Globus pallidus (tissue), 1 donor: Measurements from ENCODE around the gene BCAT1.
"Not testable (repeated sequence)": the region's sequence is repeated elsewhere in the genome, so short reads cannot be mapped to it uniquely, and the experiment has no call there.

Experiments used
- DNase-seq: peaks from one replicate; pipeline ENCODE4 v3.0.0-alpha.2; 2015; ENCODE audit warnings: low spot score

BCAT1 gene

DNA sequence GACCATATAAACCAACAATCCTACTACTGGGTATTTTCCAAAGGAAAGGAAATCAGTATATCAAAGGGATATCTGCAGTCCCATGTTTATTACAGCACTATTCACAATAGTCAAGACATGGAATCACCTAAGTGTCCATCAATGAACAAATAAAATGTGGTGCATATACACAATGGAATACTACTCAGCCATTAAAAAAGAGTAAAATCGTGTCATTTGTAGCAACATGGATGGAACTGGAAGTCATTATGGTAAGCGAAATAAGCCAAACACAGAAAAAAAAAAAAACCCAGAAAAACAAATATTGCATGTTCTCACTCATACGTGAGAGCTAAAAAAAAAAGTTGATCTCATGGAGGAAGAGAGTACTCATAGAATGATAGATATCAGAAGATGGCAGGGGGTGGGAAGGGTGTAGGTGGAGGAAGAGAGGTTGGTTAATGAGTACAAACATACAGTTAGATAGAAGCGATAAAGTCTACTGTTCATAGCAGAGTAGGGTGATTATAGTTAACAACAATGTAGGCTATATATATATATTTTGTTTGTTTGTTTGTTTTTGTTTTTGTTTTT is 49.3 kb downstream of the BCAT1 start:
- no peak for DNase-seq

DNA sequence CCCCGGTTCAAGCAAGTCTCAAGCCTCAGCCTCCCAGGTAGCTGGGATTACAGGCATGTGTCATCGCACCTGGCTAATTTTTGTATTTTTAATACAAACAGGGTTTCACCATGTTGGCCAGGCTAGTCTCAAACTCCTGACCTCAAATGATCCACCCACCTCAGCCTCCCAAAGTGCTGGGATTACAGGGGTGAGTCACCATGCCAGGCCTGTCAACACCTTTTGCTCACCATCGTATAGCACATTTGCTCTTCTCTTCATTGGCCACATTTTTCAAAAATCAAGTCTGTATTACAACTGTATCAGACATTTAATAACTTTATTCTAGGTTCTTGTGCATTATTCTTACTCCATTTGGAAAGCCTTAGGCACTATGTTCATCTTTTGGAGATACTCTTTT is 50.3 kb downstream of the BCAT1 start:
- no peak for DNase-seq

DNA sequence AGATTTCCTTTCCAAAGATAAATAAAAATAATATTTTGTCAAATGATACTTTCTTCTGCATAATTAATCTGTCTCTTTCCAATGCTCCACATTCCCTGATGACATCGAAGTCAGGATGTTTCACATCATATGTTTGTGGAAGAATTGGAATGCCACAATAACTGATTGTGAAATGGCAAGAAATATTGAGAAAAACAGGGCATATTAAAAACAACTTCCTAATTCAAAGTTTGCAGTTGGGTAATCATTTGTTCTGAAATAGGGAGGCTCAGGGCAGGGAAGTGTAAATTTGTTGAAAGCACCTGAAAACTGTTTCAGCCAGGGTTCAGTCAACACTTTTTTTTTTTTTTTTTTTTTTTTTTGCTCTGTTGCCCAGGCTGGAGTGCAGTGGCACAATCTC is 50.7 kb downstream of the BCAT1 start:
- DNase-seq: no peak

DNA sequence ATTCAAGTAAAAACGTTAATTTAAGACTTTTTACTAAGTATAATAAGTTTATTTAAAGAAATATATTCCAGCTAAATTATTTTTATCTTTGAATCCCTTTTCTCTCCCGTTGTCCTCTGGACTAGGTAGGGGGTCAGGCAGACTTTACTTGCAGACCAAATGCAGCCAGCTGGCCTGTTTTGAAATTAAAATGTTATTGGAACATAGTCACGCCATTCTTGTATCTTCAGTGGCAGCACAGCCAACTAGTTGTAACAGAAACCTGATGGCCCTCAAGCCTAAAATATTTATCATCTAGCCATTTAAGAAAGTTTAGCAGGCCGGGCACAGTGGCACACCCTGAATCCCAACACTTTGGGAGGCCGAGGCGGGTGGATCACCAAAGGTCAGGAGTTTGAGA is 52.7 kb downstream of the BCAT1 start:
- no peak for DNase-seq

DNA sequence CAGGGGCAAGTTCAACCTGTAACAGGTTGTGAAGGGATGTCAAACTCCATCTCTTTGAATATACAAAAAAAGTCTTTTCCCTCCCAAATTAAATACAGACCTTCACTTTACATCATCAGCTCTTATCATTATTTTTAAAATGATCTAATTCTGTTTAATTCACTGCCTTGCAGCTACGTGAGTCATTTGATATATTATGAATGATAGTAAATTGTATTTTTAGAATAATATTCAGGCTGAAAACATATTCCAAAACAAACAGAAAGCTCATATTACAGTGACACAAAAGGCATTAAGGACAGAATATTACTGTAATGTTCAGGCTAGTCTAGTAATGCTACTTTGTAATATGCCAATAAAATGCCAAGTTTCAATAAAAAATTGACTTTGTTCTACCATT is 53.3 kb downstream of the BCAT1 start:
- DNase-seq: no peak

DNA sequence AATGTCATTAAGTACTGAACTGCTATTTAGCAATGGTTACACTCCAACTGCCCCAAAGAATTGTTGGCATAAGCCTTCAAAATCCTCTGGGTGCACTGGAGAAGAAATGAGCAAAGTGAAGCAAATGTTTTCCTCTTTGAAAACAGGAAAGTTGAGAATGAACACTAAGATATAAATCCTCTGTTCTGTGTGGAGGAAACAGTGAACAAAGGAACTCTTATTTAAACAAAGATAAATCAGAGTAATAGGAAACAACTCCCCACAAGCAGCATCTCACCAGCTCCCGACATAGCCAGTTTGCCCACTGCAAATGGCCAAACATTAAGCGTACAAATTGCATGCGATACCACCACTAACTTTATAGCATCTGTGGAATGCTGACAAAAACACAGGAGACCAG is 54.0 kb downstream of the BCAT1 start:
- DNase-seq: peak; percentile 19

DNA sequence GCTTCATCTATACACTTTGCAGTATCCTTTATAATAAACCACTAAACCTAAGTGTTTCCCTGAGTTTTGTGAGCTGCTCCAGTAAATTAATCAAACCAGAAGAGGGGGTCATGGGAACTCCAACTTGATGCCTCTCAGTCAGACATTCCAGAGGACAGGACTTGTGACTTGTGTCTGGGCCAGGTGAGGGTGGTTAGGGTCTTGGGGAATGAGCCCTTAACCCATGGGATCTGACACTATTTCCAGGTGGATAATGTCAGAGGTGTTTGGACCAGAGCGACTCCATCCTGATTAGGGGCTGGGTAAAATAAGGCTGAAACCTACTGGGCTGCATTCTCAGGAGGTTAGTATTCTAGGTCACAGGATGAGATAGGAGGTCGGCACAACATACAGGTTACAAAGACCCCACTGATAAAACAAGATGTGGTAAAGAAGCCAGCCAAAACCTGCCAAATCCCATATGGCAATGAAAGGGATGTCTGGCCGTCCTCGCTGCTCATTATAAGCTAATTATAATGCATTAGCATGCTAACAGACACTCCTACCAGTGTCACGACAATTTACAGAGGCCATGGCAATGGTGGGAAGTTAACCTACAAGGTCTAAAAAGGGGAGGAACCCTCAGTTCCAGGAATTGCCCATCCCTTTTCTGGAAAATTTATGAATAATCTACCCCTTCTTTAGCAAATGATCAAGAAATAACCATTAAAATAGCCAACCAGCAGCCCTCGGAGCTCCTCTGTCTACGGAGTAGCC is 58.7 kb downstream of the BCAT1 start:
- no peak for DNase-seq

DNA sequence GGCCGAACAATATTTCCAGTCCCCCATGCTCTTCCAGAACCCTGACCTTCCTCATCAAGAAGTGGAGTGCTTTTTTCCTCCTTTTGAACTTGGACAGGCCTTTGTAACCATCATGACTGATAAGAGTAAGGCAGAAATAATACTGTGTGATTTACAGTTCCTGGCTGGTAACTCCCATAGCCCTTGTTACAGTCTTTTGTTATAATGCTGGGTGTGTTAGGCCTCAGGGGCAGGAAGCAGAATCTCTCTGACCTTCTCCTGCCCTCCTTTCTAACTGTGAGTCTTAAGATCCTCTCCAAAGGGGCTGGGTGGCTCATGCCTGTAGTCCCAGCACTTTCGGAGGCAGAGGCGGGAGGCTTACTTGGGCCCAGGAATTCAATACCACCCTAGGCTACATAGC is 59.5 kb downstream of the BCAT1 start:
- DNase-seq: no peak

DNA sequence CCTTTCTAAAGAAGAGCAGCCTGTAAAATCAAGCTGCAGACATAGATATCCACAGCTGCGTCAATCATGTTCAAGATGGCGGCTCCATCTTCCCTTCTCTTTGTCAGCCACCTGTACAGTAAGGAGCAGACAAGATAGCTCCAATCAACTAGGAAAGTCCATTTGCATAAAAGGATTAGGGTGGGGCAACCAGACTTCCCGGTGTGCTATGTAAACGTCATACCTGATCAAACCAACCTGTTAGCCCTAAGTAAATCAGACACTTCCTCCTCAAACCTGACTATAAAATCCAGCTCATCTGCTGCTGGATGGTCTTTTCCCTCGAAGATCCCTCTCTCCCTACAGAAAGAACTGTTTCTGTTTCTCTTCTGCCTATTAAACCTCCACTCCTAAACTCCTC is 60.1 kb downstream of the BCAT1 start:
- no peak for DNase-seq

DNA sequence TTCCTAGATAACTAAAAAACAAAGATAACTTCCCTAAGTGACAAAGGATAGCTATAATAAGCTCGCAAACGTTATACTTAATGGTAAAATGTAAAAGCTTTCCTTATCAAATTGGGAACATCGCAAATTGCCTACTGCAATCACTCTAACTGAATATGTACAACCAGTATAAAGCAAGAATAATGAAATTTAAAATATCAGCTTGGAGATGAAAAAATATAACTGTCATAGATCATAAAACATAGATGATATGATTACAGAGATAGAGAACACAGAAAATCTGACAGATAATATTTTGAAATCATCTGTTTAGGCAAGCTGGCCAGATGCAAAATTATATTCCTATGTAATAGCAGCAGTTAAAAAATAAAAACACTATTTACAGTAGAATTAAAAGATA is 64.0 kb downstream of the BCAT1 start:
- DNase-seq: no peak

DNA sequence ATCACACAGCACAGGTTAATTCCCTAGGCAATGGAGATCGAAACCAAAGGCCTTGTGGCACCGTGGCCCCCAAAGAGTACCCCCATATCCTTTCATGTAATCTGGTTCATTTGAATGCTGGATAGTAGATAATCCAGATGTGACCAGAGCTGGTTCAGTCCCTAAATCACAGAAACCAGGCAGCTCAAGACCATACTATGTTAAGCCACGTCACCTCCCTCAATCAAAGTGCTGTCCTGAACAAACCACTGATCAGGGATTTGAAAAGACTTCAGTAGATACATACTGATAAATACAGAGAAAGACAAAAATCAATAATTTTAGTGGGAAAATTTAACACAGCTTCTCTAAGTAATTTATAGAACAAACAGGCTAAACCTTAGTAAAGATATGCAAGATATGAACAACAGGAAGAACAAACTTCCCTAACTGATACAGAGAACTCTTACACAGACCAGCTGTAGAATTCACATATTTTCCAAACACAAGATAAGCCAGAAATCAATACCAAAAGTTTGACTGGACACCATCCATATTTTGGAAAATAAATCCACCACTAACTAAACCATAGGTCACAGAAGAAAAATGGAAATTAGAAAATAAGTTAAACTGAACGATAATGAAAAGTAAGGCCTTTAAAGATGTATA is 67.1 kb downstream of the BCAT1 start:
- no peak for DNase-seq

DNA sequence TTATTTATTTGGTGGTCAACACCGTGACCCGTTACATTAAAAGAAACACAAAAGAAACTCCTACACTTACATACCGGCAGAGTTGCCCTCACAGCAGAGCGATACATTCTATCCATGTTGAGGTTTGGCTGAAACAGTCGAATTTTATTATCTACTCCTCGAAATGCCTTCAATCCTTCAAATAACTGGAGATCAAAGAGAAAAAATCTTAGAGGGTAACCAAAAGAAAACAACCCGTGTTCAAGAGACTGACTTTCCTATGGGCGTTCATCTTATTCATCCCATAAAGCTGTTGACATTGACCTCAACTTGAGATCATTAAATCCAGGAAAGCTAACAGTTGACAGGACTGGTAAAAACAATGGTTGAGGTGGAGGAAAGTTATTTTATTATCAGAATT is 67.7 kb downstream of the BCAT1 start:
- no peak for DNase-seq

DNA sequence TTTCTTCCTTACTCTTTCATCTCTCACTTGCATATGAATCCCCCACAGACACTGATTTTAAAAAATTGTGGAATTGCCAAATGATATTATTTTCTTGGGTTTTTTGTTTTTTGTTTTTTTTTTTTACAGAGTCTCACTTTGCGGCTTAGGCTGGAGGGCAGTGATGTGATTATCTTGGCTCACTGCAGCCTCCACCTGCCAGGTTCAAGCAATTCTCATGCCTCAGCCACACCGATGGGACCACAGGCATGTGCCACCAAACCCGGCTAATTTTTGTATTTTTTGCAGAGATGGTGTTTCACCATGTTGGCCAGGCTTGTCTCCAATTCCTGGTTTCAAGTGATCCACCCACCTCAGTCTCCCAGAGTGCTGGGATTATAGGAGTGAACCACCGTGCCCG is 68.2 kb downstream of the BCAT1 start:
- DNase-seq: no peak

DNA sequence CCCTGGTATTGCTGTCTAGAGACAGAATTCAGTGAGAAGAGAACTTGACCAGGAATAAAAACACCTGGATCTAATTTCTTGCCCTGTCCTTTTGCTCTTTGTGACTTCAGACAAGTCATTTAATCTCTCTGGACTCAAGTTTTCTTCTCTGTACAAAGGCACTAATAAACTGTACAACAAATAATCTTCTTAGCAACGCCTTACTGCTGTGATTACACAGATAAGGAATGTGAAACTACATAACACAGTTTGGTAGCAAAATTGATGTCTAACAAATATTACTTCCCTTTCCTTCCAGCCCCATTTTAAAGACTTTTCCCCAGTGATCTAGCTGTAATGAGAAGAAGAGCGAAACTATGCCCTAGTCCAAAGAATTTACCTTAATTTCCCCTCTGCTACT is 69.3 kb downstream of the BCAT1 start:
- no peak for DNase-seq

DNA sequence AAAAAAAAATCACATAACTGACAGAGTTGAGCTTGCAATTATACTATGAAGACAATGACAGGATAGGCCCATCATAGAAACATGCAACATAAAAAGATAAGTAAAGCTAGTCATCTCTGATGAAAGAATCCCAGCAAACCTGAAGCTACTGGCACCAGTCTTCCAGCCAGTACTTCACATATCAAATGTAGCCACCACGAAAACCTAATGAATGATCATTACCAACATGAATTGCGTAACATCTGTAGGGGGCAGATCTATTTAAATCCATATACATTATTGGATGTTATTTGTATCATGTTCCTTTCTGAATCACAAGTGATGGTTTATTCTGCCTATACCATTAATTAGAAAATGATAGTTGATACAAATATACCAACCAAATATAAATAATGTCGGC is 73.9 kb downstream of the BCAT1 start:
- no peak for DNase-seq

DNA sequence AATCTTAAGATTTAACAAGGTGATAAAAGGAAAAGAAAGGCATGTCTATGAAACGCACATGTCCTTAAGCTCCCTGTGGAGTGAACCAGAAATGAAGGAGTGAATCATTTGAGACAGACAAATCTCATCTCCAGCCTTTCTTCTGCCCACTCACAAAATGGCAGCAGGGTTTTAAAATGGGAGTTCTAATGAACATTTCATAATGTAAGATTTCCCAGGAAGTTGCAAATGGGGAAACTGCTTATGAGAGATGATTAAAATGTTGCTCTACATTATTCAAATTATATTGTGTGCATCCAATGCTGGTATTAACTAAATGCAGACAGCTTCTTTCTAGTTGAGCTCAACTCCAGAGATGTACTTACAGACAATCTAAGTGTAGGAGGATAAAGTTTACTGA is 76.7 kb downstream of the BCAT1 start:
- DNase-seq: no peak

DNA sequence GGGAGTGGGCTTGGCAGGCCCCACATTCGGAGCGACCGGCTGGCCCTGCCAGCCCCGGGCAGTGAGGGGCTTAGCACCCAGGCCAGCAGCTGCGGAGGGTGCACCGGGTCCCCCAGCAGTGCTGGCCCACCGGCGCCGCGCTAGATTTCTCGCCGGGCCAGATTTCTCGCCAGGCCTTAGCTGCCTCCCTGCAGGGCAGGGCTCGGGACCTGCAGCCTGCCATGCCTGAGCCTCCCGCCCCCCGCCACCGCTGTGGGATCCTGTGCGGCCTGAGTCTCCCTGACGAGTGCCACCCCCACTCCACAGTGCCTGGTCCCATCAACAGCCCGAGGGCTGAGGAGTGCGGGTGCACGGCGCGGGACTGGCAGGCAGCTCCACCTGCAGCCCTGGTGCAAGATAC is 82.8 kb downstream of the BCAT1 start:
- not testable (repeated sequence) for DNase-seq

DNA sequence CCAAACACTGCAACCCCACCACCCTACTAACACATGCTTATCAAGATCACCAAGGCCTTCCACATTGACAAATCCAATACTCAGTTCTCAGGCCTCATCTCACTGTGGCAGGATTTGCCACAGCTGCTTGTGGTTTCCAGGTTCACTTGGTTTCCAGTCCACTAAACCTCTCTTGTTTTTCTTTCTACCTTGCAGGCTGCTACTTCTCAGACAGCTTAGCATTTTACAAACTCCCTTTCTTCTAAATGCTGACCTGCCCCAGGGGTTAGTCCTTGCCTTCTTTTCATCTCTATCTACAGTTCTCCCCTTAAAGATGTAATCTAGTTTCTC is 84.1 kb downstream of the BCAT1 start:
- no peak for DNase-seq

DNA sequence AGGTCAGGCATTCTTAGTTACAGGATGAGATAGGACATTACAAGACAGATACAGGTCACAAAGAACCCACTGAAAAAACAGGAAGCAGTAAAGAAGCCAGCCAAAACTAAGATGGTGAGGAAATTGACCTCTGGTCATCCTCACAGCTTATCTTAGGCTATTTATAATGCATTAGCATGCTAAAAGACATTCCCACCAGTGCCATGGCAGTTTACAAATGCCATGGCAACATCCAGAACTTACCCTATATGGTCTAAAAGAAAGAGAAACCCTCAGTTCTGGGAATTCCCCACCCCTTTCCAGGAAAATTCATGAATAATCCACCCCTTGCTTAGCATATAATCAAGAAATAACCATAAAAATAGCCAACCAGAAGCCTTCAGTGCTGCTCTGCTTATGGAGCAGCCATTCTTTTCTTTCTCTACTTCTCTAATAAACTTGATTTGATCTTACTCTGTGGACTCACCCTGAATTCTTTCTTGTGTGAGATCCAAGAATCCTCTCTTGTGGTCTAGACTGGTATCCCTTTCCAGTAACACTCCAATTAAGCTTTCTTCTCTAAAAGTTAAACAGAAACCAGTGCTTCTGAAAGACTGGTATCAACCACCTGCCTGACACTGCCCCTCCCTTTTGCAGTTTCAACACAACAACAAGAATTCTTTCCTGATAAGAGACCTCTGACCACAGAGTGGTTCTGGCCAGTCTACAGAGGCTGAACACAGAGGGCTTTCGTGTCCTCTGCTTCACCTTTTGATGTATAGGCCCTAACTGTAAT is 86.9 kb downstream of the BCAT1 start:
- DNase-seq: no peak

DNA sequence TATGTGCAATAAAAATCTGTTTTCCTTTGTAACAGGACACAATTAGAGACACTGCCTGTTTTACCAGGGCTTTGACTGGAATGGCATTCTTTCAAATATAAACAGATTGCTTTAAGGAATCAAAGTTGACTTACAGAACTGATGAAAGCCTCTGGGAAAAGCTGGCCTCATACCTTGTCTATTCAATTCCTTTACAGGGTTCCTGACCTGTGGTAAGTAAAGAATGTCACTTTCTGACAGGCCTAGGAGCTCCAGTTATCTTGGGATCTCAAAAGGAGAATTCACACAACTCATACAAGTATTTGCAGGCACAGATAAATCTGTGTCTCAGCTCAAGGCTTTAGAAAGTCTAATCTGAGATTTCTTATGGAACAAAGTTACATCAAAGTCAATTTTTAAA is 88.4 kb downstream of the BCAT1 start:
- no peak for DNase-seq

DNA sequence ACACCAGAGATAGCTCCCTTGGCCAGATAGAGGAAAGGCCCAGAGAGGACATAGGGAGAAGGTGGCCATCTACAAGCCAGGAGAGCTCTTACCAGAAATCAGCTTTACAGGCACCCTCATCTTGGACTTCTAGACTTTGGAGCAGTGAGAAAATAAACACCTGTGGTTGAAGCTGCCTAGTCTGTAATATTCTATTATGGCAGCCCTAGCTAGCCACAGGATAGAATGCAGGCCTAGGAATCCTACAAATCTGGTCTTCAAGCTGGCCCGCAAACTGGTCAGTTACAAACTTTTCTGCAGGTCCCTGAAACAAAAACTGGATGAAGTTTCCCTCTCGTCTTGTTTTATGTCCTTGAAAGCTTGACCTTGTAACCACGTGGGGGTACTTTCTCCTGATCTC is 92.4 kb downstream of the BCAT1 start:
- no peak for DNase-seq

DNA sequence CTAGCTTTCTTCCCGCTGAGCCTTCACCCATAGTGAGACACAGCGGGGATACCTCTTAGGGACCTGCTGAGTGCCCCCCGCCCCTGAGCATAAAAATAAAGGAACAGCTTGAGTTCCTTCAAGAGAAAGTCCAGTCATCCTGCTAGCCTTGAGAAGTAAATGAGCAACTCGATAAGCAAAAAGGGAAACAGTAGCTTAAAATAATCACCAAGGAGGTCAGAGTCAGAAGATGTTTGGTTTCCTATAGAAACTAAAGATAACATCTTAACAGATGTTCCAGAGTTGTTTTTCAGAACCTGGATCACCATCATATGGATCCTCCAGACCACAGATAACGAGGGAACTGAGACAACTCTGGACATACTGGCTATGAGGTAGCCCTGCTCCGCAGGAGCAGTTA is 94.0 kb downstream of the BCAT1 start:
- no peak for DNase-seq

DNA sequence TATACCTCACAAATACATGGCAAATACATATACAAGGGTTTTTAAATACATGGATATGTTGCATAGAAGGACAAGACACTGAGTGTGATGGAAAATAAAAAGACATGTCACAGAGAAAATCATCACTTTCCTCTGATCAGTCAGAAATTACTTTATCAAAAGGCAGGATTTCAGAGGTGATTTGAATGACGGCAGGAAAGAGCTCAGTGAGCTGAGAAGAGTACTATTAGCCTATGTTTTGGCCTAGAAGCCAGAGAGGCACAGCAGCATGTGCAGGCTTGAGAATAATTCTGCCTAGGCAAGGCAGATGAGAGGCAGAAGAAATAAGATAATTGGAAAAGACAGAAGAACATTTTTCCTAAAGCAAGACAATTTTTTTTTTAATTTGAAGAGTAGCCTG is 94.9 kb downstream of the BCAT1 start:
- no peak for DNase-seq
